ENCODE results near the gene SFXN3.
A peak's percentile ranks its signal among the peaks of the same experiment; 100 is the strongest.

Gene SFXN3

GRCh38 chr10:101042667-101043362 lies 11.8 kb downstream of the SFXN3 start:
- Histone ChIP-seq H3K27ac (peak overlapping the region; percentile 67; the same call in 1 of the 2 replicates), H3K9me3 (ENCODE audit: low read depth, low read length) (no peaks in the 10 kb centered on the region), H3K36me3 (ENCODE audit: insufficient read depth, low read length) (no peaks in the 10 kb centered on the region), H3K4me3 (peak overlapping the region; percentile 79), H3K9ac (ENCODE audit: insufficient read length) (peak overlapping the region; percentile 67)
- no peak for DNase-seq (ENCODE audit: low read depth, low spot score)
- no peak for TF ChIP-seq FOXP2 (optimal IDR thresholded peaks at IDR 0.05; ENCODE audit: control extremely low read depth, extremely low read length, insufficient read depth)
- no peak for TF ChIP-seq EZH2 (IDR thresholded peaks at IDR 0.05)
- no peak; the same call in 1 of the 2 replicates for TF ChIP-seq POLR2AphosphoS5 (IDR thresholded peaks at IDR 0.05; ENCODE audit: borderline replicate concordance, low read depth, low read length)

- Histone ChIP-seq H3K9ac (ENCODE audit: insufficient read length) (peak overlapping the region; percentile 67), H3K27ac (peak overlapping the region; percentile 65; the same call in 1 of the 2 replicates), H3K4me3 (peak overlapping the region; percentile 79), H3K36me3 (ENCODE audit: insufficient read depth, low read length) (no peaks in the 10 kb centered on the region), H3K9me3 (ENCODE audit: low read depth, low read length) (no peaks in the 10 kb centered on the region)
- no peak for TF ChIP-seq FOXP2 (optimal IDR thresholded peaks at IDR 0.05; ENCODE audit: control extremely low read depth, extremely low read length, insufficient read depth)
- TF ChIP-seq EZH2 (IDR thresholded peaks at IDR 0.05), result no peak
- no peak for DNase-seq (ENCODE audit: low read depth, low spot score)
Observed at GRCh38 chr10:101043363-101043707, 12.3 kb downstream of the SFXN3 start.

- Histone ChIP-seq H3K4me3 (no peak overlapping the region), H3K9me3 (ENCODE audit: low read depth, low read length) (no peaks in the 10 kb centered on the region), H3K36me3 (ENCODE audit: insufficient read depth, low read length) (no peaks in the 10 kb centered on the region), H3K9ac (ENCODE audit: insufficient read length) (no peak overlapping the region), H3K27ac (no peak overlapping the region)
- no peak for DNase-seq (ENCODE audit: low read depth, low spot score)
- TF ChIP-seq EZH2 (IDR thresholded peaks at IDR 0.05) (no peak), FOXP2 (optimal IDR thresholded peaks at IDR 0.05; ENCODE audit: control extremely low read depth, extremely low read length, insufficient read depth) (no peak), POLR2AphosphoS5 (IDR thresholded peaks at IDR 0.05; ENCODE audit: borderline replicate concordance, low read depth, low read length) (no peak)
Observed at GRCh38 chr10:101044117-101044516, 13.1 kb downstream of the SFXN3 start.

GRCh38 chr10:101046332-101047238 lies 15.6 kb downstream of the SFXN3 start:
- Histone ChIP-seq H3K36me3 (ENCODE audit: insufficient read depth, low read length) (no peaks in the 10 kb centered on the region), H3K4me3 (peak overlapping the region; percentile 9; the same call in 1 of the 2 replicates), H3K9ac (ENCODE audit: insufficient read length) (no peak overlapping the region), H3K9me3 (ENCODE audit: low read depth, low read length) (no peaks in the 10 kb centered on the region), H3K27ac (no peak overlapping the region)
- no peak for DNase-seq (ENCODE audit: low read depth, low spot score)
- TF ChIP-seq FOXP2 (optimal IDR thresholded peaks at IDR 0.05; ENCODE audit: control extremely low read depth, extremely low read length, insufficient read depth) (no peak), POLR2AphosphoS5 (IDR thresholded peaks at IDR 0.05; ENCODE audit: borderline replicate concordance, low read depth, low read length) (no peak), EZH2 (IDR thresholded peaks at IDR 0.05) (no peak)

- Histone ChIP-seq H3K27ac (no peak overlapping the region), H3K9ac (ENCODE audit: insufficient read length) (no peak overlapping the region), H3K4me3 (no peak overlapping the region), H3K9me3 (ENCODE audit: low read depth, low read length) (no peaks in the 10 kb centered on the region), H3K36me3 (ENCODE audit: insufficient read depth, low read length) (no peaks in the 10 kb centered on the region)
- no peak for TF ChIP-seq POLR2AphosphoS5 (IDR thresholded peaks at IDR 0.05; ENCODE audit: borderline replicate concordance, low read depth, low read length)
- DNase-seq (ENCODE audit: low read depth, low spot score), result no peak
Observed at GRCh38 chr10:101047268-101047667, 16.2 kb downstream of the SFXN3 start.

- Histone ChIP-seq H3K4me3 (no peak overlapping the region), H3K9me3 (ENCODE audit: low read depth, low read length) (no peaks in the 10 kb centered on the region), H3K36me3 (ENCODE audit: insufficient read depth, low read length) (no peaks in the 10 kb centered on the region), H3K9ac (ENCODE audit: insufficient read length) (no peak overlapping the region), H3K27ac (no peak overlapping the region)
- TF ChIP-seq FOXP2 (optimal IDR thresholded peaks at IDR 0.05; ENCODE audit: control extremely low read depth, extremely low read length, insufficient read depth) (no peak), EZH2 (IDR thresholded peaks at IDR 0.05) (no peak), POLR2AphosphoS5 (IDR thresholded peaks at IDR 0.05; ENCODE audit: borderline replicate concordance, low read depth, low read length) (no peak)
- DNase-seq (ENCODE audit: low read depth, low spot score), result no peak
Observed at GRCh38 chr10:101047961-101048892, 17.2 kb downstream of the SFXN3 start.

- no peak for DNase-seq (ENCODE audit: low read depth, low spot score)
- Histone ChIP-seq H3K27ac (no peak overlapping the region), H3K9me3 (ENCODE audit: low read depth, low read length) (no peaks in the 10 kb centered on the region), H3K4me3 (peak overlapping the region; percentile 52; the same call in 1 of the 2 replicates), H3K9ac (ENCODE audit: insufficient read length) (no peak overlapping the region), H3K36me3 (ENCODE audit: insufficient read depth, low read length) (no peaks in the 10 kb centered on the region)
- TF ChIP-seq POLR2AphosphoS5 (IDR thresholded peaks at IDR 0.05; ENCODE audit: borderline replicate concordance, low read depth, low read length) (no peak), EZH2 (IDR thresholded peaks at IDR 0.05) (no peak), FOXP2 (optimal IDR thresholded peaks at IDR 0.05; ENCODE audit: control extremely low read depth, extremely low read length, insufficient read depth) (no peak)
Observed at GRCh38 chr10:101050208-101051069, 19.4 kb downstream of the SFXN3 start.
